ENCODE data around the gene FRS2.

- TF ChIP-seq, protein P1, sequence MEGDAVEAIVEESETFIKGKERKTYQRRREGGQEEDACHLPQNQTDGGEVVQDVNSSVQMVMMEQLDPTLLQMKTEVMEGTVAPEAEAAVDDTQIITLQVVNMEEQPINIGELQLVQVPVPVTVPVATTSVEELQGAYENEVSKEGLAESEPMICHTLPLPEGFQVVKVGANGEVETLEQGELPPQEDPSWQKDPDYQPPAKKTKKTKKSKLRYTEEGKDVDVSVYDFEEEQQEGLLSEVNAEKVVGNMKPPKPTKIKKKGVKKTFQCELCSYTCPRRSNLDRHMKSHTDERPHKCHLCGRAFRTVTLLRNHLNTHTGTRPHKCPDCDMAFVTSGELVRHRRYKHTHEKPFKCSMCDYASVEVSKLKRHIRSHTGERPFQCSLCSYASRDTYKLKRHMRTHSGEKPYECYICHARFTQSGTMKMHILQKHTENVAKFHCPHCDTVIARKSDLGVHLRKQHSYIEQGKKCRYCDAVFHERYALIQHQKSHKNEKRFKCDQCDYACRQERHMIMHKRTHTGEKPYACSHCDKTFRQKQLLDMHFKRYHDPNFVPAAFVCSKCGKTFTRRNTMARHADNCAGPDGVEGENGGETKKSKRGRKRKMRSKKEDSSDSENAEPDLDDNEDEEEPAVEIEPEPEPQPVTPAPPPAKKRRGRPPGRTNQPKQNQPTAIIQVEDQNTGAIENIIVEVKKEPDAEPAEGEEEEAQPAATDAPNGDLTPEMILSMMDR (IDR thresholded peaks at IDR 0.05) = no peak
- no peak for TF ChIP-seq POLR2A (IDR thresholded peaks at IDR 0.05)
These were observed 4.3 kb downstream of the FRS2 start for GRCh38 chr12:69474456-69474855.
